Right lobe of liver (tissue), 4 donors: Measurements from ENCODE around the gene CTRB2.

Experiments
- CTCF ChIP-seq, 4 donors: fragments of 200-600 bp in 3 of 4; fragments of 450-650 bp in 1 of 4; IDR thresholded peaks; one replicate each; pipeline versions ENCODE4 v1.5.1 to v1.8.0; 2016 to 2022; ENCODE audit warnings: antibody characterized with exemption in 4 of 4, mild to moderate bottlenecking in 2 of 4
- POLR2A ChIP-seq: fragments of 450-650 bp; IDR thresholded peaks from one replicate; pipeline ENCODE4 v1.6.1; 2017; ENCODE audit warnings: antibody characterized with exemption, mild to moderate bottlenecking
- donor health status: DM: no; HTN: no; CAD: no.
- donor health status: DM: no; HTN: no; CAD: no.
- donor health status: DM: no; HTN: yes; CAD: no.

GRCh38 chr16:75206749-75207451 is at the start of gene CTRB2:
- TF ChIP-seq CTCF (IDR thresholded peaks at IDR 0.05): no peak
- no peak for TF ChIP-seq POLR2A
